ENCODE measurements around the gene FRG2B. TPM values are rescaled to one million over a fixed set of nuclear protein-coding genes. Genes with fewer than 3 reads are reported as not detected.

The FRG2B gene
- total RNA-seq, result not detected in 2 replicates

GRCh38 chr10:133626695-133627094 lies at the start of gene FRG2B:
FRG2B (minus strand) TSS chr10:133626795; CDS start chr10:133626742, 53 bp downstream.

Other genes with a start within 250 kb of the FRG2B start
- 6.7 and 8.0 TPM in 2 replicates for gene PAOX, start 247.5 kb downstream of the FRG2B start, total RNA-seq
- 37.6 and 38.5 TPM in 2 replicates for gene MTG1, start 232.6 kb downstream of the FRG2B start, total RNA-seq
- gene SPRN, start 202.2 kb downstream of the FRG2B start, total RNA-seq, result not detected in 2 replicates
- gene SCART1, start 172.8 kb downstream of the FRG2B start, total RNA-seq, result 2.0 and 4.7 TPM in 2 replicates
- gene CYP2E1, start 99.4 kb downstream of the FRG2B start, total RNA-seq, result 0.54 and 1.6 TPM in 2 replicates
- gene SYCE1, start 61.2 kb downstream of the FRG2B start, total RNA-seq, result not detected in 2 replicates